Activated effector memory CD4-positive, alpha-beta T cell treated with anti-CD3 and anti-CD28 coated beads, Interleukin-2, amount 50 U/mL, for 16 hours (primary cell): ENCODE results near the gene LCP1.

Experiments
- DNase-seq: peaks from one replicate; pipeline ENCODE4 v3.0.0-alpha.2; 2020

The LCP1 gene

DNA sequence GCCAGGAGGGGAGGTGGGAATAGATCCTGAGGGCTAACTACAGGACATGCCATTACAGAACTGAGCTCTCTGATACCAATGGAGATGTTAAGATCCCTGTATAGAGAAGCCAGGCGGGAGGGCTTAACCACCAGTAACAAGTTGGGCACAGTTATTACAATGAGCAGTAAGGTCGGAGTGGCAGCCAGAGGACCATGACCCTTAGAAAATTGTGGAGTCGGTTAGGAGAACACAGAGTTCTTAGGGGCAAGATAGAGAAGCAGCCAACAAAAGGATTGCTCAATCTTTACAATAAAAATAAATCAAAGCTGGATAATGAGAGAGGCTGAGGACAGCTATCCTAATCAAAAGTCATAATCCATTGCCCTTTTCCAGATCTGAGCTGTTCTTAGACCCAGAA is 87.5 kb downstream of the LCP1 start:
- DNase-seq = no peak

DNA sequence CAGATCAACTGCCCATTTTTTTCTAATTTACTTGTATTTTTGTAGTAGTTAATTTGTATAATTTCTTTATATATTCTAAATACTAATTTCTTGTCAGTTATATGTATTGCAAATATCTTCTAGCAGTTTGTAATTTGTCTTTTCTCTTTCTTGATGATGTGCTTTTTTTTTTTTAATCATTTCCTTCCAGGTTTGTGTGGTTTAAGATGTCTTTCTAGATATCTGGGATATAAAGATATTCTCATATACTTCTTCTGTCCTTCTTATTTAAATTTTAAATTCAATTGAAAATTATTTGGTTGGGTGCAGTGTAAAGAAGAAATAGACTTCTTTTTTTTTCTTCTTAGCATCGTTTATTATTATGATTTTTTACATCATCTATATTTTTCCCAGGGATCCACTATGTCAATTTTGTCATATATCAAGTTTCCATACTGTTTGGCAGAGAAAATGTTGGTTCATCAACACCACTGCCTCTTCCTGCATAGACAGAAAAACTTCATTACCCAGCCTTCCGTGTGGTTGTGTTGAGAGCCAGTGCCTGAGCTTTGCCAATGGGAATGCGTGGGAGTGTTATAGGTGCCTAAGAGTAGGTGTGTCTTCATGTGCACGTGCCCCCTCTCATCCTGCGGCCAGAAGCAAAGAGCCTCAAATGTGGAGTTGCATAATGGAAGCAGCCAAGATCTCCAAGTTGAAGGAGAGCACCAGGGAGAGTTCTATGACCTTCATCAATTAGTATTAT is 93.0 kb downstream of the LCP1 start:
- no peak for DNase-seq

DNA sequence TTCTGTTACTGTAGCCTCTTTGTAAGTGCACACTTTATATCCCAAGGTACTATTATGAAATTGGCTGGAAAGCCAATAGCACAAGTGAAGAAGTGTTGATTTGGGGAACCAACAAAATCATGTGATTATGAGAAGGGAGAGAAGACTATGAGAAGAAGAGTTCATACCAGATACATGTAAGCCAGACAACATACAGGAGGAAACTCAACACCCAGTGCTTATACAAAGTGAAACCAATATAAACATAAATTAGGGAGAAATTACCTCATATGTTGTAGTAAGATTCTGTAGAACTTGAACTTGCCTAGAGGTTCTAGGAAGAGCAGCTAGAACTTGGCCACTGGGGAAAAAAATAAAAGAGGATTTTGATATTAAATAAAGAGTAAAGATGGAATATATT is 94.5 kb downstream of the LCP1 start:
- DNase-seq = no peak

DNA sequence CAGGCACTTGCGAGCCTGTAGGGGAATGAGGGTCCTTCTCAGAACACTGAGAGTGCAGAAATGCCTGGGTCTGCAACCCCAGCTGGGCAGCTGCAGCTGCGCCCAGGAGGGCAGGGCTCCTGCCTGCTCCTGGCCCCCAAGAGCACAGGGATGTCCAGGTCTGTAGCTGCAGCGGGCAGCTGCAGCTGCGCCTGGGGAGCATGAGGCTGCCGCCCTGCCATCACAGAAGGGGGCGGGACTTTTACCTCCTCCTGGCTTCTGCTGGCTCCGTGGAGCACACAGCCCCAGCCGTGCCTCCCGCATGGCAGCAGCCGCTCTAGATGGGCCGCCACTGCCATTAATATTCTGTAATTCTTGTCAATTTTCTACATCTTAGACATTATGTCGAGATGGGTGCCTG is 95.0 kb downstream of the LCP1 start:
- no peak for DNase-seq

DNA sequence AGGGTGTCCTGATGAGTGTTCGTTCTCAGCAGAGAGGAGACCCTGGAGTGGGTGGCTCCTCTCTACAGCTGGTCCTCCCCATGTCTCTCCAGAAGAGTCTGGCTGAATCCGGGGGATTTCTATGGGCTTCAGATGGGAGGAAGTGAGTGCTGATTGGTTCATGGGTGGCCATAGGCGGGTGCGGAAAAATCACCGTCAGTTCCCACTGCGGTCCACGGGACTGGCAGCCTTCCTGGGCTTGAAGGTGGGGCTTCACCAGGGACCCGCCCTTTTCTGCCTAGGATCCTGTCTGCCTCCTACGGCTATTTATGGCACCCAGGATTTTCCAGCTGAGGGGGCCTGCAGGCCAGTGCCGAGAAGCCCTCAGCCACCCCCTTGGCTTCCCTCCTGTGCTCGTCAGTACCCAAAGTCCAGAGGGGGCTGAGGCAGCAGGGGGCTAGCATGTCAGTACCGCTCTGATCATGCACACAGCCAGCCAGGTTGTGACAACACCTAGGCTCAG is 95.5 kb downstream of the LCP1 start:
- DNase-seq = no peak

- DNase-seq = no peak
These were observed 96.2 kb downstream of the LCP1 start for GRCh38 chr13:46085737-46086136.

- DNase-seq = no peak
These were observed 99.7 kb downstream of the LCP1 start for GRCh38 chr13:46082324-46082723.

- no peak for DNase-seq
These were observed 102.2 kb downstream of the LCP1 start for GRCh38 chr13:46079770-46080169.

GRCh38 chr13:46077265-46077664 is 104.7 kb downstream of the LCP1 start:
- no peak for DNase-seq

DNA sequence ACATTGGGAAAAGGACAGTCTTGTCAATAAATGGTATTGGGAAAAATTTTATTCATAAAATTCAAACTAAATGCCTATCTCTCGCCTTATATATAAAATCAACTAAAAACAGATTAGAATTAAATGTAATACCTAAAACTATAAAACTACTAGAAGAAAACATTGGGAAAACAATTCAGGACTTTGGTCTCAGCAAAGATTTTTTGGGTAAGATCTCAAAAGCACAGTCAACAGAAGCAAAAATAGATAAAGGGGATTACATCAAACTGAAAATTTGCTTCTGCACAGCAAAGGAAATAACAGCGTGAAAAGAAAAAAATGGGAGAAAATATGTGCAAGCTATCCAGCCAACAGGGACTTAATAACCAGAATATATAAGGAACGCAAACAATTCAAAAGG is 105.2 kb downstream of the LCP1 start:
- no peak for DNase-seq
